Cerebellar nuclear complex (tissue), 1 donor: Measurements from ENCODE around the gene BDH1.
A peak's percentile ranks its signal among the peaks of the same experiment; 100 is the strongest.
"Not testable (repeated sequence)": the region's sequence is repeated elsewhere in the genome, so short reads cannot be mapped to it uniquely, and the experiment has no call there.

Experiments used
- DNase-seq, 2 experiments: peaks; one replicate each; lab custom pipeline; 2025; lab: John Stamatoyannopoulos, UW

Gene BDH1

GRCh38 chr3:197487911-197488391 lies 67.8 kb downstream of the BDH1 start:
- no peak for DNase-seq

- DNase-seq = no peak
Measured at GRCh38 chr3:197486861-197487260, 68.9 kb downstream of the BDH1 start.

DNA sequence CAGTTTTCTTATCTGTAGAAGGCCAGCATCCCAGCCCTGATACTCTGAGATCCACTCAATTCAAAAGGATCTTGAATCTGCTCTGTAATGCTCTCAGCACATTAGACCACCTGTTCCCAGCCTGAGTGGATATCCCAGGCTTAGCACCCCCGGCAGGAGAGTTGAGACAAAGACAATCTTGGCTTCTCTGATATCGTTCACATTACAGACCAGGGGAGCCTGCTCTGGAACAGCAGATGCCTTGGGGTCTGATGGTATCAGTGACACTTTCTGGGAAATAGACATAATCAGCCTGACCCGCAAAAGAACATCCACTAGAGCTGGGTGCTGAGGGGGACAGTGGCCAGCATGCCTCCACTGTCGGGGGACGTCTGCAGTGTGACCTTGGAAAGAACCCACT lies 70.6 kb downstream of the BDH1 start:
- DNase-seq = no peak

DNA sequence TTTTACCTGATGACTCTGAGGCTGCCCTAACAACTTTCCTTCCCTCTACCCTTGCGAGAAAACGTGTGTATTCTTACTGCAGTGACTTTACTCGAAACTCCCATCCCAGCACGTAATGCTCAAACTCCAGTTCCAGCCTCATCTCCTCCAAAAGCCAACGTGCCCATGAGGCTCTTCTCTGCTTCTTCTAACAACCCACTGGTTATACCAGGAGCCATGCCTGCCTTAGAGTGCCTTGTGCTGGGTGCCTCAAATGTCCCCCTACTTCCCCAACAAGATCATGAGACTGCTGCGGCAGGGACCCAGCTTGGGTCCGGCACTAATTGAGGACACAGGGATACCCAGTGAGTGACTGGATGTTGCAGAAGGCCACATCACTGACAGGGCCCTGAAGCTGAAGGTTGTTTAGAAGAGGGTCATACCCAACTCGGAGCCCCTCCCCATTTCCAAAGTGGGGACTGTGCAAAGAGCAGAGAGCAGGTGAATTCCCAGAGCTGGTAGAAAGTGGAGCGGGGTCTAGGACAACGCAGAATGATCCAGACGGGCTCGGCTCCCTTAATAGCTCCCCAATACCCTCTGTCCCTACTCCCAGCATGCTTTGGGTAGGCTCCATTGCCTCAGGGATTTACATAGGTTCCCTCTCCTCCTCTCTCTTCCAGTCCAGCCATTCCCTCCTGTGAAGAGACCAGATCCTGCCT lies 71.4 kb downstream of the BDH1 start:
- no peak for DNase-seq

- no peak for DNase-seq
Measured at GRCh38 chr3:197482001-197482400, 73.8 kb downstream of the BDH1 start.

DNA sequence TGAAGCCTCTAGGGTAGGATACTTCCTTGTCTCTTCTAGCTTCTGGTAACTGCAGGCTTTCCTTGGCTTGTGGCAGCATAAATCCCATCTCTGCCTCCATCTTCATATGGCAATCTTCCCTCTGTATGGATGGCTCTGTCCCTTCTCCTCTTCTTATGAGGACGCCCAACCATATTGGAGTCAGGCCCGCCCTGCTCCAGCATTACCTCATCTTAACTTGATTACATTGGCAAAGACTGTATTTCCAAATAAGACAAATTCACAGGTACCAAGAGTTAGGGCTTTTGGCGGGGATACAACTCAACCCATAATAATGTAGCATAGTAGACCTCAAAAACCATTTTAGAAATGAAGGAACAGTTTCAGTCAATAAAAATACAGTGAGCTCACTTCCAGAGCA lies 75.4 kb downstream of the BDH1 start:
- DNase-seq = no peak

DNA sequence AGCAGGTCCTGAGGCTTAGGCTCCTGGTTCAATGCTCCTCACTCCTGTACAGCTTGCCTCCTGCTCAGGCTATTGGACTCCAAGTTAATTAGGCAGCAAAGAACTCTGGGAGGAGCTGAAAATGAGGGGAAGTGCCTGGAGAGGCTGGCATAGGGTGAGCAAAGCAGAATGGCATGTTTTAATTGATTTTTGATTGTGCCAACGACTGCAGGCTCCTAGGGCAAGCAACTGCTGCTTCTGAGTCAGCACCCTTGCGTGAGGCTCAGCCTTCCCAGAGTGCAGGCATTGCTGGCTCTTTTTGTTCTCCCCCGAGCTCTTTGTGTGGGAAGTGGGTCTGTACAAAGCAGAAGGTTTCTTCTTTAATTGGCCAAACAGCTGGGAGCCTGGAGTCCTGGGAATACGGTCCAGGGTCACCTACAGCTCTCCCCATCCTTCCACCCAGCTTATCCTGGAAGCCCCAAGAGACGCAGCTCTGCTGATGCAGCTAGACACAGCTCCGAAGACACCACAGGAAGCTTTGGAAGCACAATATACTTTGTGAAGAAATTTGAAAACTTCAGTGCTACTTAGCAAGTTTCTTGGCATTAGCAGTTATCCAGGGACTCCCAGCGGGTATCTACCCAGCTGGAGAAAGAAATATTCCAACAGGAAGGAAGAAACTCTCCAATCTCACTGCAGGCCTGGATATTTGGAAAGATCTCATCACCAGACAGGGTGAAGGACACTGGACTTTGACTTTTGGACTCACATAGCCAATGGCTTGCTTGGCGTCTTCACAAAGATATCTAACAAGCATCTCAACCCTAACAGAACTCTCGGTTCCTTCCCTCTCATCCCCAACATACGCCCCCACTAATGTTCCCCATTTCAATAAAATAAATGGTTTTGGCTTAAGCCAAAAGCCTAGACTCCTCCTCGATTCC lies 76.8 kb downstream of the BDH1 start:
- DNase-seq = peak; percentile 32 to 52

DNA sequence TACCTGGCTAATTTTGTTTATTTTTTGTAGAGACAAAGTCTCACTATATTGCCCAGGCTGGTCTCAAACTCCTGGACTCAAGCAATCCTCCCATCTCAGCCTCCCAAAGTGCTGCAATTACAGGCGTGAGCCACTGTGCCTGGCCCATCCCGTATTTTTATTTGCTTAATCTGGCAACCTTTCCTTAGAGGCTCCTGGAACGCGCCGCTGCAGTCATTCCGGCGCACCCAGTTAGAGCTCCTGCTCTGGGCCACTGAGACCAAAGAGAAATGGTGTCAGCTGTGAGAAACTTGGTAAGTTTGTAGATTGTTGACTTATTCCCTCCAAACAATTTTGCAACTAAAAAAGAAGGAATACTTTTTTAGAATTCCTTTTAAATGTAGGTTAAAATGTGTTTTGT lies 78.0 kb downstream of the BDH1 start:
- not testable (repeated sequence) for DNase-seq

GRCh38 chr3:197475997-197476525 lies 79.7 kb downstream of the BDH1 start:
- DNase-seq = no peak

DNA sequence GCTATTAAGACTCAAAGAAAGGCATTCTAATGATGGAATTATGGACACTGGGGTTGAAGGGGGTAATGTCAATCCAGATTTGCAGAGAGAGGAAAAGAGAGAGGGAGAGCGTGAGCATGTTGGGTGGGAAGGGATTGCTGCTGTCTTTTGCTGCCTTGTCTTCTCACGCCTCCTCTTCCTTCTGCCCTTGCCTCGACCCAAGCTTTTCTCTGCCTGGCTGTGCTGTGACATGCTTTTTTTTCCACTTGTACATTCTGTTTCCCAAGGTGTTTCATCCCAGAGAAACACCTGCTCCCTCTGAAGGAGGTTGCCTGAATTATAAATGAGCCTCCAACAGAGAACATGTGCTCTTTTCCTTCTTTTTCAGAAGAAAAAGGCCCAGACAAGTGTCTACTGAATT lies 80.3 kb downstream of the BDH1 start:
- DNase-seq = no peak

- no peak for DNase-seq
Measured at GRCh38 chr3:197472151-197472550, 83.6 kb downstream of the BDH1 start.

GRCh38 chr3:197471221-197472010 lies 84.4 kb downstream of the BDH1 start:
- DNase-seq = peak in 1 of 2 experiments; percentile 34

DNA sequence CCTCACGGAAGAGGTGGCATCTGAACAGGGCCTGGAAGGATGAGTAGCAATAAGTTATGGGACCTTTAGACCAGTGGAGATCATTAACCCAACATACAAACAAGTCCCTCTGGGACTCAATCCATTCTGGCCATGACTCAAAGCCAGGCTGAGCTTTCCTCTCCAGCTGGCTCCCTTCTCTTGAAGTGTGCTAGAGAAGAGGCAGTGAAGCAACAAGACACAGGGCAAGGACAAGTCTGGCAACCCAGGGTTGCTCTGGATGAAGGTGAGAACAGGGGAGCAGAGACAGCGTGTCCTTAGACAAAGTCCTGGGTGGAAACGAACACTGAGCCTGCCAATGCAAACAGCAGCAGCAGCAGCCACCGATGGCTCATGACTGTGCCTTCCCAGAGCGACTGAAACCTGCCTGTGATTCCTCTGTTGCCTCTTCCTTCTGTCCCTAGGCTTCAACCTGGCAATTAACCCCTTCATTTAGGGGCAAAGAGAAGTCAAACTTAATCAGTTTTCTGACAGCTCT lies 86.8 kb downstream of the BDH1 start:
- DNase-seq = no peak

- no peak for DNase-seq
Measured at GRCh38 chr3:197468167-197468566, 87.6 kb downstream of the BDH1 start.

DNA sequence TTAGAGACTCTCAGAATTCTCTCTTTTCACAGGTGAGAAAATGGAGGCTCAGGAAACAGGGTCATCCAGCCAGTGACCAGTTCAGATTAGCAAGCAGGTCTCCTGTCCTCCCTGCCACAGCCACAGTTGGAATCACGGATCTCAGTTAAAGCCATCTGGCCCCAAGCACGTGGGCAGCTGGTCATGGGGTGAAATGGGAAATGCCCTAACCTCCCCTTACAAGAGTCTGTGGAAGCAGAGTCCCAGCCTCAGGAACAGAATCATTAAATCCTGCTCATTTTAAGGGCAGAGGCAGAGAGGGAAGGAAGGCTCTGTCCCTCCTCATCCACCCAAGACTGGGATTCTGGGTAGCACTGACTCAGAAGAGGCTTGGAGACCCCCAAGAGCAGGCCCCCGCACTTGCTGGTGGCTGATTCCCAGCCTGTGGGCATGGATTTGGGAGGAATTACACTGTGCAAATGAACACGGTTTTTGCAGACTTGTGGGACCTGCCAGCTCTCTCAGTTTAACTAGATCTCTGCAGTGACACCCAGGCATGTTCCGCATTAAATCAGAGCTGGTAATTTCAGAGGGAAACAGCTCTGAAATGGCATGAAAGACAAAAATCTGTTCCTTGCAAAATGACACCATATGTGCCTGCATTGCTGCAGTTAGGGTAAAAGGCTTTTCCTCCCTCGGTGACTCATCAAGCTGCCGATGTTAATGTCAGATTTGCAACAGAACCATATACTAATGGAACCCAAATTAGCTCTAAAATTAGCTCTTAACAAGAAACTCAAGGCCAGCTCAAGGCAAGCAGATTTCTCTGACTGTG lies 89.0 kb downstream of the BDH1 start:
- DNase-seq = peak; percentile 54 to 74

DNA sequence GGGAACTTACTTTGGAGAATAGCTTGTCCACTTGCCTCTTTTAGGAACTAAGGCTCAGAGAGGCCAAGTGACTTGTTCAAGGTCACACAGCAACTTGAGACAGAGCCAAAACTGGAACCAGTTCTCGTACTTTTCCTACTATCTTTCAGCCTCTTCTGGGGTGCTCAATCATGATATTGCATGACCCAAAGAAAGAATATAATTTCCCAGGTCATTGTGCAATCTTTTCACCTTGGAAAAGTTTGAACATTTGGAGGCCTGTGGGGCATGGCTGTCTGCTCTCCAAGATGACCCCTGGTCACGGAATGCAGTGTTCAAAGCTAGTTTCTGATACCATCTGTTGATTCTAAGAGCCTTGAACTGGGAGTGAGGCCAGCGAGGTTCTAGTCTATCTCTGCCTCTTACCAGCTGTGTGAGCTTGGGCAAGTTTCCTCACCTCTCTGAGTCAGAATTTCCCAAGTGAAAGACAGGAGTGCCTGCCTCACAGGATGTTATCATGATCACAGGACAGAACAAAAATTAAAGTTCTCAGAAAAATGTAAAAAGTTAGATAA lies 89.7 kb downstream of the BDH1 start:
- DNase-seq = no peak

GRCh38 chr3:197465197-197465995 lies 90.4 kb downstream of the BDH1 start:
- DNase-seq = no peak

- no peak for DNase-seq
Measured at GRCh38 chr3:197464794-197465193, 91.0 kb downstream of the BDH1 start.

- DNase-seq = no peak
Measured at GRCh38 chr3:197463279-197463678, 92.5 kb downstream of the BDH1 start.

GRCh38 chr3:197462808-197463207 lies 93.0 kb downstream of the BDH1 start:
- DNase-seq = no peak
